ENCODE data around the gene PITX1. TPM values are rescaled to one million over a fixed set of nuclear protein-coding genes. Genes with fewer than 3 reads are reported as not detected.

Gene PITX1
- total and polyA plus RNA-seq, 11 donors, result 0.03 to 0.39 TPM; not detected in 9

GRCh38 chr5:135018457-135018856 lies 15.6 kb downstream of the PITX1 start:
- no peak for TF ChIP-seq POLR2A (IDR thresholded peaks at IDR 0.05)
- TF ChIP-seq CTCF (IDR thresholded peaks at IDR 0.05), result no peak
- Histone ChIP-seq H3K27ac (no peak overlapping the region), H3K36me3 (no peaks in the 10 kb centered on the region), H3K4me1 (peaks cover 0 to 10% (median 0%) of the 10 kb centered on the region in 12 donors), H3K9me3 (no peaks in the 10 kb centered on the region), H3K4me3 (no peak overlapping the region), H3K27me3 (no peaks in the 10 kb centered on the region)
- intact Hi-C loops (cut with DNase I), result no loop called here
- ATAC-seq (no peak), DNase-seq (peak in 1 of 5 donors; percentile 4)
- WGBS, 4 donors, result 79 to 91% (median 87%) methylated on average over 4 of the region's 4 CpGs

- Histone ChIP-seq H3K36me3 (no peaks in the 10 kb centered on the region), H3K4me3 (no peak overlapping the region), H3K4me1 (peaks cover 0 to 18% (median 0%) of the 10 kb centered on the region in 12 donors), H3K27me3 (no peaks in the 10 kb centered on the region), H3K27ac (no peak overlapping the region), H3K9me3 (no peaks in the 10 kb centered on the region)
- no peak for TF ChIP-seq POLR2A (IDR thresholded peaks at IDR 0.05)
- no peak for TF ChIP-seq CTCF (IDR thresholded peaks at IDR 0.05)
- ATAC-seq (peak in 1 of 4 donors; percentile 13), DNase-seq (peak in 2 of 5 donors; percentile 15 to 33)
- intact Hi-C loops (cut with DNase I), result no loop called here
- 63 to 69% (median 63%) methylated on average over 10 to 11 of the region's 11 CpGs for WGBS, 4 donors
Observed at GRCh38 chr5:135016861-135017290, 17.2 kb downstream of the PITX1 start.

- TF ChIP-seq POLR2A (IDR thresholded peaks at IDR 0.05), result no peak
- TF ChIP-seq CTCF (IDR thresholded peaks at IDR 0.05), result no peak
- Histone ChIP-seq H3K27me3 (no peaks in the 10 kb centered on the region), H3K4me3 (no peak overlapping the region), H3K9me3 (no peaks in the 10 kb centered on the region), H3K36me3 (no peaks in the 10 kb centered on the region), H3K4me1 (peaks cover 0 to 18% (median 0%) of the 10 kb centered on the region in 12 donors), H3K27ac (no peak overlapping the region)
- intact Hi-C loops (cut with DNase I), result no loop called here
- DNase-seq, result peak in 1 of 5 donors; percentile 8
- no peak for ATAC-seq
- 86 to 91% (median 89%) methylated on average over 6 of the region's 6 CpGs for WGBS, 4 donors
Observed at GRCh38 chr5:135015942-135016341, 18.1 kb downstream of the PITX1 start.

GRCh38 chr5:135013947-135014570 lies 20.0 kb downstream of the PITX1 start:
- H3K4me1 ChIP-seq, result peaks cover 0 to 18% (median 0%) of the 10 kb centered on the region in 12 donors
- DNase-seq (peak in 2 of 5 donors; percentile 28 to 42), ATAC-seq (peak in 3 of 4 donors; percentile 59 to 78 (median 63))
- no peak overlapping the region for H3K4me3 ChIP-seq
- H3K36me3 ChIP-seq, result no peaks in the 10 kb centered on the region
- TF ChIP-seq CTCF (IDR thresholded peaks at IDR 0.05) (no peak), POLR2A (IDR thresholded peaks at IDR 0.05) (no peak)
- no peaks in the 10 kb centered on the region for H3K9me3 ChIP-seq
- H3K27ac ChIP-seq, result no peak overlapping the region
- no peaks in the 10 kb centered on the region for H3K27me3 ChIP-seq
- whole genome bisulfite sequencing, 4 donors, result 50 to 62% (median 61%) methylated on average over 10 of the region's 10 CpGs
- intact Hi-C loops (cut with DNase I), result no loop called here
